ENCODE data around the gene AGAP4.
"Not testable (repeated sequence)": the region's sequence is repeated elsewhere in the genome, so short reads cannot be mapped to it uniquely, and the experiment has no call there.

GRCh38 chr10:45820107-45820830, 27.0 kb downstream of the AGAP4 start:
- TF ChIP-seq POLR2A, TAF1, POLR2AphosphoS5, SPI1 (IDR thresholded peaks at IDR 0.05; ENCODE audit: low read depth, low read length): not testable (repeated sequence)

Data from GM12891 (cell line).